A673 (cell line): Measurements from ENCODE around the gene LDLRAD3. TPM values are rescaled to one million over a fixed set of nuclear protein-coding genes. Genes with fewer than 3 reads are reported as not detected.
"Not testable (repeated sequence)": the region's sequence is repeated elsewhere in the genome, so short reads cannot be mapped to it uniquely, and the experiment has no call there.

Experiments used
- BruUV-seq: library from RNA; stranded (reverse); fragments of 400-500 nt; replicated peaks from 2 replicates; lab custom pipeline; 2021; lab: Mats Ljungman, UMichigan
- CTCF ChIA-PET: fragments of 300-600 bp; sonication (Branson Sonifier 250); formaldehyde crosslinking; loops from one replicate; lab custom pipeline; 2022; ENCODE audit warnings: antibody characterized with exemption; lab: Charles Lee
- POLR2A ChIA-PET: fragments of 300-600 bp; sonication (Branson Sonifier 250); formaldehyde crosslinking; loops from one replicate; lab custom pipeline; 2022; ENCODE audit warnings: antibody characterized with exemption; ENCODE audit not compliant: low non-redundant PET; lab: Charles Lee
- DNase-seq: peaks from one replicate; pipeline ENCODE4 v3.0.0-alpha.2; 2015; ENCODE audit warnings: low spot score
- H3K27ac ChIP-seq: fragments of 200-600 bp; sonication (generic); 2 replicates; pipeline ENCODE4 v1.5.1; 2016; ENCODE audit warnings: mixed run types, low read depth, mild to moderate bottlenecking, mixed read lengths, antibody characterized with exemption, low read length; ENCODE audit not compliant: poor library complexity, severe bottlenecking
- H3K27me3 ChIP-seq: fragments of 200-600 bp; sonication (generic); replicated peaks from 2 replicates; pipeline ENCODE4 v1.6.1; 2017; ENCODE audit warnings: mixed run types, low read depth, mild to moderate bottlenecking, mixed read lengths, antibody characterized with exemption, low read length; ENCODE audit not compliant: insufficient read depth, poor library complexity
- H3K36me3 ChIP-seq: fragments of 200-600 bp; sonication (generic); 2 replicates; pipeline ENCODE4 v1.6.1; 2016; ENCODE audit warnings: mixed run types, mild to moderate bottlenecking, mixed read lengths, antibody characterized with exemption, low read length; ENCODE audit not compliant: insufficient read depth, poor library complexity, severe bottlenecking
- H3K4me1 ChIP-seq: fragments of 200-600 bp; sonication (generic); 2 replicates; pipeline ENCODE4 v1.6.1; 2017; ENCODE audit warnings: mixed run types, mild to moderate bottlenecking, mixed read lengths, antibody characterized with exemption, low read length; ENCODE audit not compliant: insufficient read depth, poor library complexity, severe bottlenecking
- H3K4me3 ChIP-seq: fragments of 200-600 bp; sonication (generic); 2 replicates; pipeline ENCODE4 v1.5.1; 2016; ENCODE audit warnings: low read depth, mixed run types, mild to moderate bottlenecking, mixed read lengths, low read length; ENCODE audit not compliant: poor library complexity, severe bottlenecking
- H3K9me3 ChIP-seq: fragments of 200-600 bp; sonication (generic); 2 replicates; pipeline ENCODE4 v1.6.1; 2016; ENCODE audit warnings: mixed run types, low read depth, mild to moderate bottlenecking, mixed read lengths, antibody characterized with exemption, low read length; ENCODE audit not compliant: poor library complexity, severe bottlenecking
- CTCF ChIP-seq: fragments of 300-800, 200-600 bp; sonication (generic); conservative IDR thresholded peaks from 2 replicates; pipeline ENCODE4 v1.5.1; 2017; ENCODE audit warnings: low read depth, mild to moderate bottlenecking, antibody characterized with exemption, low read length, moderate library complexity, mixed read lengths
- EZH2 ChIP-seq: fragments of 200-600 bp; sonication (generic); IDR thresholded peaks from 2 replicates; pipeline ENCODE4 v1.6.1; 2017; ENCODE audit warnings: borderline replicate concordance, low read depth, mild to moderate bottlenecking, mixed read lengths, antibody characterized with exemption, low read length; ENCODE audit not compliant: poor library complexity, severe bottlenecking
- intact Hi-C: fragments of 100-400 bp; cut with micrococcal nuclease; formaldehyde crosslinking; loops from one replicate; pipeline ENCODE4 v1.10.0; 2022; ENCODE audit not compliant: unreplicated experiment
- total RNA-seq: library from RNA; stranded (reverse); gene quantifications from 2 replicates; pipeline ENCODE4 v1.2.3, GENCODE V29; 2021

Gene LDLRAD3
- total RNA-seq, 1 experiment from 2014 or later = 13.1 TPM

DNA sequence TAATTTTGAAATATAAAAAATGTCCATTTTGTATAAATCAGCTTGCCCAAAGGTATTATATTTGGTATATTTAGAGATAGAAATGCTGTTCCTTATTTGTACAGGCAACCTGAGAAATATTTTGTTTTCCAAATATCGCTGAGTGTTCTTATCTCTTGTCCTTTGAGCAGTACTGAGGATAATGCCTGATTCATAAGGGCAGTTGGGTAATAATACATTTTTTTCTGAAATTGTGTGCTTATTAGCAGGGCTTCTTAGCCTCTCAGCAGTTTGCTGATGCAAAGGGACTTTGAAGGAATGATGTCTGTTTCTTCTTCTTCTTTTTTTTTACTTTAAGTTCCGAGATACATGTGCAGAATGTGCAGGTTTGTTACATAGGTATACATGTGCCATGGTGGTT lies 69.1 kb downstream of the LDLRAD3 start:
- H3K9me3 ChIP-seq = no peaks in the 10 kb centered on the region
- H3K36me3 ChIP-seq = no peaks in the 10 kb centered on the region
- TF ChIP-seq EZH2 (no peak), CTCF (no peak)
- H3K27ac ChIP-seq = no peak overlapping the region
- intact Hi-C loops = loop anchor here (5.0 kb wide), 1 partner anchor 49 kb away; no protein-coding TSS in a partner anchor
- H3K27me3 ChIP-seq = no peaks in the 10 kb centered on the region
- DNase-seq = no peak
- no TSS peak for BruUV-seq
- ChIA-PET POLR2A (no interaction called here), CTCF (no interaction called here)
- H3K4me3 ChIP-seq = no peak overlapping the region
- H3K4me1 ChIP-seq = peaks cover 15% of the 10 kb centered on the region

DNA sequence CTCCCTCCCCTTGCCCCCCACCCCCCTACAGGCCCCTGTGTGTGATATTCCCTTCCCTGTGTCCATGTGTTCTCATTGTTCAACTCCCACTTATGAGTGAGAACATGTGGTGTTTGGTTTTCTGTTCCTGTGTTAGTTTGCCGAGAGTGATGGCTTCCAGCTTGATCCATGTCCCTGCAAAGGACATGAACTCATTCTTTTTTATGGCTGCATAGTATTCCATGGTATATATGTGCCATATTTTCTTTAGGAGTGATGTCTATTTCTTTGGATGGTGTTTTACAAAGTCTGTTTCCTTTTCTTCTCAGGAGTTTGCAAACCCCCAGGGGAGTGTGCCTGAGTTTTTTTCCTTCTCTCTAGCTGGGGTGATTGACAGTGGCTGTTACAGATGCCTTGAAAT lies 69.6 kb downstream of the LDLRAD3 start:
- H3K4me1 ChIP-seq = peaks cover 15% of the 10 kb centered on the region
- H3K4me3 ChIP-seq, H3K27ac ChIP-seq, DNase-seq, CTCF ChIA-PET, POLR2A ChIA-PET, H3K27me3 ChIP-seq, H3K9me3 ChIP-seq, H3K36me3 ChIP-seq, BruUV-seq: not testable (repeated sequence)
- intact Hi-C loops = loop anchor here (5.0 kb wide), 1 partner anchor 49 kb away; no protein-coding TSS in a partner anchor

- no peak for DNase-seq
- no peak overlapping the region for H3K4me3 ChIP-seq
- no peak overlapping the region for H3K27ac ChIP-seq
- no peaks in the 10 kb centered on the region for H3K36me3 ChIP-seq
- CTCF ChIA-PET = interaction anchor here (0.7 to 1.4 kb wide), 2 partner anchors 24 to 42 kb away, joined by 3 read pairs; no protein-coding TSS in a partner anchor
- no peaks in the 10 kb centered on the region for H3K9me3 ChIP-seq
- peaks cover 7% of the 10 kb centered on the region for H3K4me1 ChIP-seq
- TF ChIP-seq EZH2 (no peak), CTCF (no peak)
- BruUV-seq = no TSS peak
- intact Hi-C loops = loop anchor here (5.0 kb wide), 1 partner anchor 48 kb away; no protein-coding TSS in a partner anchor
- H3K27me3 ChIP-seq = no peaks in the 10 kb centered on the region
- POLR2A ChIA-PET = no interaction called here
Measured at GRCh38 chr11:36013950-36014897, 70.4 kb downstream of the LDLRAD3 start.
